HepG2 (cell line): ENCODE data around the gene PDGFB. TPM values are rescaled to one million over a fixed set of nuclear protein-coding genes. Genes with fewer than 3 reads are reported as not detected.

ENCODE experiments used
- DBP ChIP-seq: sonication (generic); formaldehyde crosslinking; IDR thresholded peaks from 2 replicates; pipeline ENCODE4 v1.4.0; 2020; ENCODE audit warnings: missing genetic modification reagents; ENCODE audit errors: not compliant biosample characterization
- KDM3A ChIP-seq: IDR thresholded peaks from 2 replicates; pipeline ENCODE4 v1.6.1; 2018; ENCODE audit warnings: low read depth, missing compliant biosample characterization
- MIER3 ChIP-seq: IDR thresholded peaks from 2 replicates; pipeline ENCODE4 v1.6.1; 2016; ENCODE audit warnings: missing compliant biosample characterization, borderline replicate concordance
- MIXL1 ChIP-seq: IDR thresholded peaks from 2 replicates; pipeline ENCODE4 v1.6.1; 2016
- NR2C2 ChIP-seq: sonication (generic); formaldehyde crosslinking; IDR thresholded peaks from 2 replicates; pipeline ENCODE4 v1.4.0; 2020; ENCODE audit warnings: missing genetic modification reagents, mild to moderate bottlenecking, moderate library complexity, borderline replicate concordance
- POGZ ChIP-seq: sonication (generic); formaldehyde crosslinking; IDR thresholded peaks from 2 replicates; pipeline ENCODE4 v1.4.0; 2020; ENCODE audit warnings: mild to moderate bottlenecking, missing genetic modification reagents
- RELA ChIP-seq: sonication (generic); formaldehyde crosslinking; IDR thresholded peaks from 2 replicates; pipeline ENCODE4 v1.4.0; 2020; ENCODE audit warnings: missing genetic modification reagents
- SP5 ChIP-seq: IDR thresholded peaks from 2 replicates; pipeline ENCODE4 v1.6.1; 2016; ENCODE audit warnings: low read depth, borderline replicate concordance
- ZBTB21 ChIP-seq: sonication (generic); formaldehyde crosslinking; IDR thresholded peaks from 2 replicates; pipeline ENCODE4 v1.4.0; 2020; ENCODE audit warnings: missing genetic modification reagents
- ZFY ChIP-seq: sonication (generic); formaldehyde crosslinking; IDR thresholded peaks from 2 replicates; pipeline ENCODE4 v1.4.0; 2020; ENCODE audit warnings: missing genetic modification reagents
- ZNF451 ChIP-seq: sonication (generic); formaldehyde crosslinking; IDR thresholded peaks from 2 replicates; pipeline ENCODE4 v1.5.0; 2020; ENCODE audit warnings: mild to moderate bottlenecking, missing genetic modification reagents
- polyA plus RNA-seq, 8 experiments: library from polyadenylated mRNA; depleted of rRNA in 3 of 8; stranded (reverse) in 7 of 8; unstranded in 1 of 8; fragments of >200 nt; fragmentation: Illumina TruSeq in 4 of 8; extraction: Trizol in 4 of 8; gene quantifications; 2 replicates each; pipeline versions ENCODE4 v1.2.1 to v1.2.3, GENCODE V29; 2011 to 2016; ENCODE audit warnings: low read depth in 4 of 8, missing spikeins in 1 of 8, mixed read lengths in 1 of 8; ENCODE audit not compliant: insufficient read depth in 1 of 8
- total RNA-seq, 5 experiments: library from RNA; depleted of rRNA; stranded (reverse); fragments of >200 nt; fragmentation: Illumina TruSeq; extraction: Trizol; gene quantifications; 2 replicates each; pipeline ENCODE4 v1.2.3, GENCODE V29; 2016; ENCODE audit warnings: low read depth in 1 of 5
- TF ChIP-seq, protein P1 (sequence below), 2 experiments: fragments of 450-650 bp in 1 of 2; sonication (generic) in 1 of 2; formaldehyde crosslinking in 1 of 2; IDR thresholded peaks; 2 replicates each; pipeline versions ENCODE4 v1.6.1 to v1.8.0; 2016 to 2022; ENCODE audit warnings: antibody characterized with exemption in 1 of 2, mild to moderate bottlenecking in 1 of 2, missing genetic modification reagents in 1 of 2
- TF ChIP-seq, protein P2 (sequence below): sonication (generic); formaldehyde crosslinking; IDR thresholded peaks from 2 replicates; pipeline ENCODE4 v1.4.0; 2020; ENCODE audit warnings: missing genetic modification reagents

PDGFB gene
- total and polyA plus RNA-seq, 2 of the 13 experiments (the other 11 are each of a cell fraction or from before 2014, with no cell fraction given): 1.4 to 10.1 TPM

DNA sequence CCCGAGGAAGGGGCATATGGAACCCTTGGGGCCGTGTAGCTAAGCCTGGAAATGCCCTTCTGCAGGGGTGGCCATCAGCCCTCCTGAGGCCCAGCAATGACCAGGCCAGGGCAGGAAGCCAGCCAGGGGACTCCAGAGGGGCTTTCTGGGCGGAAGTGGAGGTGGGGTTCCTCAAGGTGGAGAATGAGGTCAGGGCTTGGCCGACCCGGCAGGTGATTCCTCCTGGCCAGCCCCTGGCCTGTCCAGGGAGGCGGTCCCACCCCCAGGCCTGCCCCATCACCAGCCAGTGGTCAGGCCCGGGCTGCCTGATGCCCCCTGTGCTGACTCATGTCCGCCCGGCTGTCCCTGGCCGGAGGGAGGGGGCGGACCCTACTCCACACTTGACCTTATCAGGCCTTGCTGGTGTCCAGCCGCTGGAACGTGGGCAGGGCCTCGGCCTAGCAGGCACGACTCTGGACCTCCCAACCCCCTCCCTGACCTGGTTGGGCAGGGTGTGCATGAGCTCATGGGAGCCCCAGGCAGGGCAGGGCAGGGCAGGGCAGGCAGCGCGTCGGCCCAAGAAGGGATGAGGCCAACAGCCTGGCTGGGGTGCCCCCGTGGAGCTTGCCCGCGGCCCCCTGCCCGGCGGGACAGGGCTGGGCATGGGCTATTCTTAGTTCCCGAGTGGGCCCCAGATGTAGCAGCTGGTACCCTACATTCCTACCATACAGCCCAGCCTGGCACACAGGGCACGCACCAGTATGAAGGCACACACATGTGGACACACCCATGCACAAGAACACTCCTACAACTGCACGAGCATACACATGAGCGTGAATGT is 38.8 kb upstream of the PDGFB start (continued):
- no peak for TF ChIP-seq DBP (CRISPR knock-in tag)
- TF ChIP-seq ZFY (CRISPR knock-in tag): peak; percentile 86
- TF ChIP-seq, protein P1, sequence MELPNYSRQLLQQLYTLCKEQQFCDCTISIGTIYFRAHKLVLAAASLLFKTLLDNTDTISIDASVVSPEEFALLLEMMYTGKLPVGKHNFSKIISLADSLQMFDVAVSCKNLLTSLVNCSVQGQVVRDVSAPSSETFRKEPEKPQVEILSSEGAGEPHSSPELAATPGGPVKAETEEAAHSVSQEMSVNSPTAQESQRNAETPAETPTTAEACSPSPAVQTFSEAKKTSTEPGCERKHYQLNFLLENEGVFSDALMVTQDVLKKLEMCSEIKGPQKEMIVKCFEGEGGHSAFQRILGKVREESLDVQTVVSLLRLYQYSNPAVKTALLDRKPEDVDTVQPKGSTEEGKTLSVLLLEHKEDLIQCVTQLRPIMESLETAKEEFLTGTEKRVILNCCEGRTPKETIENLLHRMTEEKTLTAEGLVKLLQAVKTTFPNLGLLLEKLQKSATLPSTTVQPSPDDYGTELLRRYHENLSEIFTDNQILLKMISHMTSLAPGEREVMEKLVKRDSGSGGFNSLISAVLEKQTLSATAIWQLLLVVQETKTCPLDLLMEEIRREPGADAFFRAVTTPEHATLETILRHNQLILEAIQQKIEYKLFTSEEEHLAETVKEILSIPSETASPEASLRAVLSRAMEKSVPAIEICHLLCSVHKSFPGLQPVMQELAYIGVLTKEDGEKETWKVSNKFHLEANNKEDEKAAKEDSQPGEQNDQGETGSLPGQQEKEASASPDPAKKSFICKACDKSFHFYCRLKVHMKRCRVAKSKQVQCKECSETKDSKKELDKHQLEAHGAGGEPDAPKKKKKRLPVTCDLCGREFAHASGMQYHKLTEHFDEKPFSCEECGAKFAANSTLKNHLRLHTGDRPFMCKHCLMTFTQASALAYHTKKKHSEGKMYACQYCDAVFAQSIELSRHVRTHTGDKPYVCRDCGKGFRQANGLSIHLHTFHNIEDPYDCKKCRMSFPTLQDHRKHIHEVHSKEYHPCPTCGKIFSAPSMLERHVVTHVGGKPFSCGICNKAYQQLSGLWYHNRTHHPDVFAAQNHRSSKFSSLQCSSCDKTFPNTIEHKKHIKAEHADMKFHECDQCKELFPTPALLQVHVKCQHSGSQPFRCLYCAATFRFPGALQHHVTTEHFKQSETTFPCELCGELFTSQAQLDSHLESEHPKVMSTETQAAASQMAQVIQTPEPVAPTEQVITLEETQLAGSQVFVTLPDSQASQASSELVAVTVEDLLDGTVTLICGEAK (IDR thresholded peaks at IDR 0.05): no peak
- TF ChIP-seq, protein P1 (CRISPR knock-in tag; IDR thresholded peaks at IDR 0.05): peak; percentile 18; the same call in 1 of the 2 replicates
- TF ChIP-seq POGZ (CRISPR knock-in tag): peak; percentile 76
- peak; percentile 79 for TF ChIP-seq NR2C2 (CRISPR knock-in tag)
- peak; percentile 49; the same call in 1 of the 2 replicates for TF ChIP-seq ZNF451 (CRISPR knock-in tag)
- TF ChIP-seq KDM3A (CRISPR knock-in tag): peak; percentile 85
- TF ChIP-seq, protein P2, sequence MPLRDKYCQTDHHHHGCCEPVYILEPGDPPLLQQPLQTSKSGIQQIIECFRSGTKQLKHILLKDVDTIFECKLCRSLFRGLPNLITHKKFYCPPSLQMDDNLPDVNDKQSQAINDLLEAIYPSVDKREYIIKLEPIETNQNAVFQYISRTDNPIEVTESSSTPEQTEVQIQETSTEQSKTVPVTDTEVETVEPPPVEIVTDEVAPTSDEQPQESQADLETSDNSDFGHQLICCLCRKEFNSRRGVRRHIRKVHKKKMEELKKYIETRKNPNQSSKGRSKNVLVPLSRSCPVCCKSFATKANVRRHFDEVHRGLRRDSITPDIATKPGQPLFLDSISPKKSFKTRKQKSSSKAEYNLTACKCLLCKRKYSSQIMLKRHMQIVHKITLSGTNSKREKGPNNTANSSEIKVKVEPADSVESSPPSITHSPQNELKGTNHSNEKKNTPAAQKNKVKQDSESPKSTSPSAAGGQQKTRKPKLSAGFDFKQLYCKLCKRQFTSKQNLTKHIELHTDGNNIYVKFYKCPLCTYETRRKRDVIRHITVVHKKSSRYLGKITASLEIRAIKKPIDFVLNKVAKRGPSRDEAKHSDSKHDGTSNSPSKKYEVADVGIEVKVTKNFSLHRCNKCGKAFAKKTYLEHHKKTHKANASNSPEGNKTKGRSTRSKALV (CRISPR knock-in tag): 0 out of 2 replicates have a peak, but pooled peaks have one; percentile 65
- peak; percentile 97 for TF ChIP-seq SP5
- TF ChIP-seq MIER3 (CRISPR knock-in tag): peak; percentile 86
- peak; percentile 78 for TF ChIP-seq MIXL1
- no peak for TF ChIP-seq ZBTB21 (CRISPR knock-in tag)
- no peak for TF ChIP-seq RELA (CRISPR knock-in tag)
